ENCODE data around the gene ENPP7.

The ENPP7 gene

GRCh38 chr17:79730769-79731483, at the start of gene ENPP7:
Gene ENPP7 (plus strand): TSS chr17:79730943. CDS start chr17:79731140, 197 bp downstream.
- DNase-seq (ENCODE audit: low read depth in 2 of 2), result no peak

GRCh38 chr17:79681101-79681621, 49.6 kb upstream of the ENPP7 start:
- DNase-seq (ENCODE audit: low read depth in 2 of 2), result no peak

DNA sequence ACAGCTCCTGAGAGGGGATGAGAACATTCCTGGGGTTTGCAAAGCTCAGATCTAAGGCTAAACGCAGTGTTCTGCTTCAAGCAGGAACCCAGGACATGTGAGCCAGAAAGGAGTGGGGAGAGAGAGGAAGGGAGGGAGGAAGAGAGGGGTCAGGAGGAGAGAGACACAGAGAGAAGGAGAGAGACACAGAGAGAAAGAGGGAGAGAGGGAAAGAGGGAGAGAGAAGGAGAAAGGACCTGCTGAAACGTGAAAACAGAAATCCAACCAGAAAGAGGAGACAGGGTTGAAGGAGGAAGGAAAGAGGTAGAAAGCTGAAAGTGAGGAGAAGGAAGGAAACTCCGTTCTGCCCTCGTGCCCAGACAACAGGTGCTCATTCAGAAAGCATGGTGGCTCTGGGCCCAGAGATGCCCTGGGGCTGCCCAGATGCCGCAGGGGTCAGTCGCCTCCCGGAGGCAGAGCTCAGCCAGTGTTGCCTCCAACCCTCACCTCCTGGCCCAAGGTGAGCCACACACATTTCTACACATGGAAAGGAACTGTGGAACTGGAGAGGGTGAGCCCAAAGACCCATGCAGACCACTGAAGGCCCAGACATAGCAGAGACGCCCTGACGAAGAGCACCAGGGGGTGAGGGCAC, 49.0 kb upstream of the ENPP7 start:
- DNase-seq (ENCODE audit: low read depth in 2 of 2), result no peak

DNA sequence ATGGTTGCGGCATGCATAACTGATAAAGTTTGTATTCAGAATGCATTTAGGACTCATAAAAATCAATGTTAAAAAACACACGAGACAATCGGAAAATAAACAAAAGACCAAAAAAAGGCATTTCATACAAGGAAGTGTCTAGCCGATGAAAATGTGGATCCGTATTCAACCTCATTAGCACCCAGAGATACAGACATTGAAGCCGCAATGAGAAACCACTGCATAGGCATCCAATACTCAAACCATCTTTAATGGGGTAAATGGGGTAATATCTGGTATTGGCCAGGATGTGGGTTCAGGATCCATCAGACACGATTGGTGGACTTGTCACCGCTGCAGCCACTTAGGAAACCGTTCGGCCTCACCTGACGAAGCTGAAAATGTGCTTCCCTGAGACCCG, 47.4 kb upstream of the ENPP7 start:
- DNase-seq (ENCODE audit: low read depth in 2 of 2), result no peak

- DNase-seq (ENCODE audit: low read depth in 2 of 2), result no peak
These were observed 46.4 kb upstream of the ENPP7 start for GRCh38 chr17:79684132-79684985.

- no peak for DNase-seq (ENCODE audit: low read depth in 2 of 2)
These were observed 45.6 kb upstream of the ENPP7 start for GRCh38 chr17:79685121-79685520.

GRCh38 chr17:79686476-79686875, 44.3 kb upstream of the ENPP7 start:
- no peak for DNase-seq (ENCODE audit: low read depth in 2 of 2)

GRCh38 chr17:79690466-79690865, 40.3 kb upstream of the ENPP7 start:
- no peak for DNase-seq (ENCODE audit: low read depth in 2 of 2)

GRCh38 chr17:79690988-79691836, 39.5 kb upstream of the ENPP7 start:
- no peak for DNase-seq (ENCODE audit: low read depth in 2 of 2)

- no peak for DNase-seq (ENCODE audit: low read depth in 2 of 2)
These were observed 38.8 kb upstream of the ENPP7 start for GRCh38 chr17:79691931-79692330.

DNA sequence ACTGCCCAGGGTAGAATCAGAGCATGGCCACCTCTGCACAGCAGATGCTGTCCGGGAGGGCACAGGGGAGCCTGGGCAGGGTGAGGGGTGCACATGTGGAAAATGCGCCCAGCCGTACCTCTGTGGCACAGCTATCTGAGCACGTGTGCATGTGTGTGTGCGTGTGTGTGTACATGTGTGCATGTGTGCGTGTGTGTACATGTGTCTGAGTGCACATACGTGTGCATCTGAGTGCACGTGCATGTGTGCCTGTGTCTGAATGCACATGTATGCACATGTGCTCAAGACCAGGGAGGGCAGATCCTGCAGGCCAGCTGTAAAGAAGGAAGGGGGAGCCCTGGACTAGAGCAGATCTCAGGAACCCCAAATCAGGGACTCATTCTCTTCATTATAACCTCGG, 37.3 kb upstream of the ENPP7 start:
- DNase-seq (ENCODE audit: low read depth in 2 of 2), result no peak

DNA sequence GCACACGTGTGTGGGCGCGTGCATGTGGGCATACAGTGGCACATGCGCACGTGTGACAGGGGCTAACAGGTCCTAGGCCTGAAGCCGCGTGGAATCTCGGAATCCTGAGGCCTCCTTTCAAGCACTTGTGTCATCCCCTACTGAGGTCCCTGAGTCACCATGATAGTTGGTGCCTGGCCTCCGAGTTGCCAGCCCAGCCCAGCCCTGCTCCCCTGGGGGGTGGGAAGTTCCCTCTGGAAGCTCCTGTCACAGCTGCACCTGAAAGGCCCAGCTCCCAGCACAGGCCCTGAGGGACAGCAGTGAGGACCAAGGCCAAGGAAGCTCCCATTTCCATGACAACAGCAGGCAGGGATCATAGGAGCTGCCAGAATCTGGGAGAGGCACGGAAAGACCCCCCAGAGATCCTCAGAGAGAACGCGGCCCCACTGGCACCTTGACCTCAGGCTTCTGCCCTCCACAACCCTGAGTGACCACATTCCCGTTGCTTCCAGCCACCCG, 35.4 kb upstream of the ENPP7 start:
- DNase-seq (ENCODE audit: low read depth in 2 of 2), result no peak

DNA sequence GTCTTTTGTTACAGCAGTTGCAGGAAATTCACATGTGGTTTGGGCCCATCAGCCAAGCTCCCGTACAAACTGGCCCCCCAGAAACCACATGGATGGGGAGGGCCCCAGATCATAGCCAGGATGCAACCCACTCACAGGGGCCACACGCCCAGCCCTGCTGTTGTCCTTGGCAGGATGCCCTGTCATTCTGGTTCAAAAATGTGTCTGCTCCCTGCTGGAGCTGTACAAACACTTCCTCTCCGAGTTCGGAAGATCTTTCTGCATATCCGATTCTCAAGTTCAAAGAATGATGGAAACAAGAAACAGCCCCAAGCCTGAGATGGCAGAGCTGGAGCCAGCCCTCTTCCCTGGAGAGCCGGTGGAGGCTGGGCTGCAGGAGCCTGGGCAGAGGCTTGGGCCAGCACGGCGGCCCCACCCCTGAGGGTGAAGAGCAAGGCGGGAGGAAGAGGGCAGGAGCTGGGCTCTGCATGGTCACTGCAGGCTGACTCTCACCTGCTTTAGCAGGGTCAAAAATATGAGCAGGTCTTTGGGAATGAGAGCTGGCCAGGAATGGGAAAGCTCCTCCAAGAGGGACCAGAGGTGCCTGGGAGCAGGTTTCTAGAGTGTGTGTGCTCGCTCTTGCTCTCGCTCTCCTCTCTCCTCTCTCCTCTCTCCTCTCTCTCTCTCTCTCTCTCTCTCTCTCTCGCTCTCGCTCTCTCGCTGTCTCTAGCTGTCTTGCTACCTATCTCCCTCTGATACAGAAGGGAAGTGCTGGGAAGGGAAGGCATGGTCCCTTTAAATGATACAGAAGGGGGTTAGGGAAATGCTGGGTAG, 34.7 kb upstream of the ENPP7 start:
- no peak for DNase-seq (ENCODE audit: low read depth in 2 of 2)

DNA sequence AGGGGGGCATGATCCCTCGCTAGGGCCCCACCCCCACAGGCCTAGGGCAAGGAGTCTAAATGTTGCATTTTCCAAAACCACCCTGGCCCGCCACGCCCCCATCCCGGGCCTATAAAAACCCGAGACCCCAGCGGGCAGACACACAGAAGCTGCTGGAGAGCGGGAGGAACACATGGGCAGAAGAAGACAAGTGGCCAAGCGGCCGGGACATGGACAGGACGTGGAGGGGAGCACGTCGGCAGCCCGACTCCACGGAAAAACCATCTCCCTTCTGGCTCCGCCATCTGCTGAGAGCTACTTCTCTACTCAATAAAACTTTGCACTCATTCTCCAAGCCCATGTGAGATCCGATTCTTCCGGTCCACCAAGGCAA, 34.1 kb upstream of the ENPP7 start:
- DNase-seq (ENCODE audit: low read depth in 2 of 2), result no peak

- DNase-seq (ENCODE audit: low read depth in 2 of 2), result no peak
These were observed 32.4 kb upstream of the ENPP7 start for GRCh38 chr17:79698146-79698846.

GRCh38 chr17:79699386-79700036, 31.2 kb upstream of the ENPP7 start:
- no peak for DNase-seq (ENCODE audit: low read depth in 2 of 2)

GRCh38 chr17:79700592-79700991, 30.2 kb upstream of the ENPP7 start:
- DNase-seq (ENCODE audit: low read depth in 2 of 2), result no peak

GRCh38 chr17:79702034-79702433, 28.7 kb upstream of the ENPP7 start:
- no peak for DNase-seq (ENCODE audit: low read depth in 2 of 2)

- no peak for DNase-seq (ENCODE audit: low read depth in 2 of 2)
These were observed 28.1 kb upstream of the ENPP7 start for GRCh38 chr17:79702550-79703236.

Data from stimulated activated CD8-positive, alpha-beta memory T cell treated with anti-CD3 and anti-CD28 coated beads, Interleukin-15, amount 100 ng/mL, for 48 hours (primary cell).